NCI-H82 treated with DMSO at 0.1 percent for 48 hours (cell line): Measurements from ENCODE around the gene ERC2.
A peak's percentile ranks its signal among the peaks of the same experiment; 100 is the strongest.
"Not testable (repeated sequence)": the region's sequence is repeated elsewhere in the genome, so short reads cannot be mapped to it uniquely, and the experiment has no call there.

ENCODE experiments used
- DNase-seq: peaks from one replicate; lab custom pipeline; 2025; ENCODE audit not compliant: unreplicated experiment; lab: John Stamatoyannopoulos, UW

ERC2 gene

DNA sequence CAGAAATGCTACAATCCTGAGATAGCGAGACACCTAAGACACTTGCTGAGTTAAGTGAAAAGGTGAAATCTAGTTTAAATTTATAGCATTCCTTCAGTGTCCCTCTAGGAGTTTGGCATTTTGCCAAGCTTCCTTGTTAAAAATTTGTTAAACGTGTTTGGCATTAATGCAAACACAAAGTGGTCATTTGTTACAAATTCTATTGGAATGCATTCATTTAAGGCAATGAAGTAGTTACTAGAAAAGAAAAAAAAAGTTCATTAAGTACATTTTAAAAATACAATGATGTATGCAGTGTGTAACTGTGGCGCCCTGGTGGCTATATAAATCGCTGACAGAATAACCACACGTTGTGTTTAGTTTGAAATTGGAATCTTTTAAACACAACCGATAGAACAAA is 949.8 kb downstream of the ERC2 start:
- DNase-seq: no peak

GRCh38 chr3:55516392-55517030 is 951.8 kb downstream of the ERC2 start:
- no peak for DNase-seq

DNA sequence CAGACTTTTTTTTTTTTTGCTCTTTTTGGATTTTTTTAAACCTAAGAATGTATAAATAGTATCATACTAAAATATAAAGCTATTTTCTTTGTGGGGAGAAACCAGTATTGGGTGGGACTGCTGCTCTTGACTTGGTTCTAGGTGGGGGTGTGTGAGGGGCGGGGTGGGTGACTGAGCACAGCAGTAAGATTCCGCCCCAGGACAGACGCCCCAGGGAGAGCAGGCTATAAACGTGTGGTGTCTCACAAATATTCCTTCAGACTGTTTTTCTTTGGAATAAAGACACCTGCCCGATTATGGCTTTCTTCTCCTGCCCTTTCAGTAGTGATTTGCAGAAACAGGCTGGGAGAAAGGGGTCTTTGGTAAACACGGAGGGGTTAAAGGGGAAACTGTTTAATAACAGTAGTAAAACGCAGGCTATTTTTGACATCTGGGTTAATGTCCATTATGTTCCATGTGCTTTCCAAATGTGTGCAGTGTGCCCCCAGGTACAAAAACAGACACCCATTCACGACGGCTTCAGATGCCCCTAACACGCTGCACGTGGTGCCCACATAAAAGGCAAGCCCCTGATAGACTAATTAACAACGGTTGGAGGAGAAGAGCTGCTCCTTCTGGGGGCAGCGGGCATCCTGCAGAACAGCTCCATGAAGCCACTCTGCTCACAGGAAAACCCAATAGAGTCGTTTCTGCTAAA is 952.6 kb downstream of the ERC2 start:
- DNase-seq: no peak

- DNase-seq: no peak
These were observed 953.3 kb downstream of the ERC2 start for GRCh38 chr3:55514962-55515361.

- DNase-seq: no peak
These were observed 955.5 kb downstream of the ERC2 start for GRCh38 chr3:55512571-55513343.

DNA sequence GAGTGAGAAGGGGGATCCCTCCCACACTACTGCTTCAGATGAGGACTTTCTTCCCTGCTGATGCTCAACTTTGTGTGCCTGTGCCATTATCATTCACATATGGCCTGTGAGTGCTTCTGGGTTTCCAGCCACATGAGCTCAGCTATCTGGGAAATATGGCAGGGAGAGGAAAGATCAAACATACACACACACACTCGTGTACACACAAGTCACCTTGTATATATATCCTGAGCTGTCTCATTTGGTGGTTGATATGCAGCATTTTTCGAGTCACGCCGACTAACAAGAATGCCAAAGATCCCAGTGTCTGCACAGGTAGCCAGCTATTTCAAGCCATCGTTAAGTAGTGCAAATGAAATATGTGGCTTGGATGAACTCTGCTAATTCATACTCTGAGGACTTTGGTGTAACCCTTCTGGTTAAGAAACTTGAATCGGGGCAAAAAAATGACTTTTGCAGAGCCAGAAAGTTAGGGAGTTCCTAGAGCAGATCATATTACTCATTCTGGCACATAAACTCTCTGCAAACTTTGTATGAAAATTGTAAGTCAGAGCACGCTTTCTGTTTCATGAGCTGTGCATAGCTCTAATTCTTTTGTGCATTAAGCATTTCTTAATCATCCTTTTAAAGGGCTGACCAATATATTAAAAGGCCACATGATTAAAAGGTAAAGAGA is 956.2 kb downstream of the ERC2 start:
- DNase-seq: no peak

- DNase-seq: no peak
These were observed 959.9 kb downstream of the ERC2 start for GRCh38 chr3:55508335-55508734.

GRCh38 chr3:55507808-55508207 is 960.5 kb downstream of the ERC2 start:
- no peak for DNase-seq

DNA sequence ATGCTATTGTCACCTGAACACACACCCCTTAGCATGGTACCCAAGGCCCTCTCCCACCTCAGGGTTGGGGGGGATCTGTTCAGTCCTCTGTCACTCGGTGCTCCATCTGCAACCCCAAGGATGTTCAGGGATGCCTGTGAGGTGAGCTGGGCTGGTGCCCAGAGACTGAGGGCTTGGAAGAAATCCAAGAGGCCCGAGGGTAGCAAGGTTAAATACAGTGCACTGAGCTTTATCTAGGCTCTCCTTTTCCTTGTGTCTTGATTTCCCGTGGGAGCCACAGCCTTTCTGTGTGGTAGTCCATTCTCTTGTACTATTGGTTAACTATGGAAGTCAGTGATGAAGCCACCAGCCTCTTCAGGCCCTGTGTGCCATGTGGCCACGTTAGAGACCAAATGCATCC is 962.5 kb downstream of the ERC2 start:
- no peak for DNase-seq

DNA sequence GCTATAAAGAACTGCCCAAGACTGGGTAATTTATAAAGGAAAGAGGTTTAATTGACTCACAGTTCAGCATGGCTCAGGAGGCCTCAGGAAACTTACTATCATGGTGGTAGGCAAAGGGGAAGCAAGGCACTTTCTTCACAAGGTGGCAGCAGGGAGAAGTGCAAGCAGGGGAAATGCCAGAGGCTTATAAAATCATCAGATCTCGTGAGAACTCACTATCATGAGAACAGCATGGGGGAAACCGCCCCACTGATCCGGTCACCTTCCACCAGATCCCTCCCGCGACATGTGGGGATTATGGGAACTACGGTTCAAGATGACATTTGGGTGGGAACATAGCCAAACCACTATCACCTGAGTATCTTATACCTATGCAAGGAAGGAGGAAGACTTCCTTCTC is 963.2 kb downstream of the ERC2 start:
- not testable (repeated sequence) for DNase-seq

GRCh38 chr3:55501905-55502304 is 966.4 kb downstream of the ERC2 start:
- no peak for DNase-seq

GRCh38 chr3:55500555-55501330 is 967.5 kb downstream of the ERC2 start:
- no peak for DNase-seq

DNA sequence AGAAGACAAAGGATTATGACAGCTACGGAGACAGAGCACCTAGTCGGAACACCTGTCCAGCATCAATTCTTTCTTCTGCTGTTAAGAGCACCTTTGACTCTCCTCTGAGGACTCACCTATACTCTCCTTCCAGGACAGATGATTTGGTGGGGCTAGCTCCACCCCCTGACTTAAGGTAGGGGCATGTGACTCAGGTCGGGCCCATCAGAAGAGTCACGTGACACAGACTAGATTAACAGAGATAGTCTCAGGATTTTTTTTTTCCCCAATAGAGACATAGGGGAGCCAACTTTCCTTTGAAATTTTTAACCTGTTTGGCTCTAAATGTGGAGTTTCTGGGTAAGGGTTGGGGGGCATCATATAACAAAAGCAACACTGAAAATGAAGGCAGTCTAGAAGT is 969.7 kb downstream of the ERC2 start:
- DNase-seq: no peak

DNA sequence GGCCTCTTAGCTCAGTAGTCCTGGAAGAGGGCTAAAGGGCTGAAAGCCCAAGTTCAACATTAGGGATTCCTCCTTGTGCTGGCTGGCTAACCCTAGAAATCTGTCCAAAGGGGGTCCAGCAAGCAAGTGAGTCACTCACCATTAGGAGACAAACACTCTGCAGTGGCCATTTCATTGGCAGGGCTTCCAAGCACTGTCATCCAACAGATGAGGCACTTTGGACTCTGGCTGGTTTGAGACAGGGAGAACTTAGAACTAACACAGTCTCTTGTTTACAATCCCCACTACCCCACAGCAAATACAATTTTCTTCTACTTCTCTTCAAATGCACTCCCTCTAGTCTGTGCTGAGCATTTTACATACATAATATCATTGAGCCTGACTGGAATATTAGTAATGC is 971.0 kb downstream of the ERC2 start:
- DNase-seq: no peak

DNA sequence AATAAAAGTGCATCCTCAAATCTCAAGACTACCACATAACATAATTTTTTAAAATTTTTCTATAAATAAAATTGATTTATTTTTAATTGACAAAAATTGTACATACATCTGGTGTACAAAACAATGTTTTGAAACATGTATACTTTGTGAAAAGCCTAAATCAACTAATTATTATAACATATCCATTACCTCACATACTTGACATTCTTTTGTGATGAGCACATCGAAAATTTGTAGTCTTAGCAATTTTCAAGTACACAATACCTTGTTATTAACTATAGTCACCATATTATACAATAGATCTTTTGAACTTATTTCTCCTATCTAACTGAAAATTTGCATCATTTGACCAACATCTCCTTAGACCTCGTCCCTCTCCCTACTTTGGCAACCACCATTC is 973.3 kb downstream of the ERC2 start:
- DNase-seq: no peak

- DNase-seq: no peak
These were observed 975.3 kb downstream of the ERC2 start for GRCh38 chr3:55492976-55493375.

DNA sequence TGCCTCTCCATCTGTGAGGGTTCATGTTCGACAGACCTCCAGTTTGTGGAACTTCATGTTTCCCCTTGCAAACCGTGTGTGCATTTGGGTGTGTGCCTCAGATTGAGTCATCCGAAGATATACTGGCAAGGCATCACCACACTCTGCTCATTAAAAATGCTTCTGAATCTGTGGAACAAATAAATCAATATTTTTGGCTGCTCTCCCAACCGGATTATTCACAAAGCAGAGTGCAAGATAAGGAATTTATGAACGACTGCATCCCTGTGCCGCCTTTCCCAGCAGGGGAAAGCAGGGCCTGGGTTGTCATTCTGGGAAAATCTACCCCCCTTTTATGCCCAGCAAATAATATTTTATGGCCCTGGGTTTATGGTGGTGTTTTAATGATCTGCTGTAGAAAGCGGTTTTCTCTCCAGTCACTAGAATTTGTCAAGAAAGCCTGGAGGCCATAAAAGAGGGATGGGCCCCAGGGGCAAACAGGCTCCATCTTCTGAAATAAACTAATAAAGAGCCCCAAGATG is 976.9 kb downstream of the ERC2 start:
- DNase-seq: no peak

DNA sequence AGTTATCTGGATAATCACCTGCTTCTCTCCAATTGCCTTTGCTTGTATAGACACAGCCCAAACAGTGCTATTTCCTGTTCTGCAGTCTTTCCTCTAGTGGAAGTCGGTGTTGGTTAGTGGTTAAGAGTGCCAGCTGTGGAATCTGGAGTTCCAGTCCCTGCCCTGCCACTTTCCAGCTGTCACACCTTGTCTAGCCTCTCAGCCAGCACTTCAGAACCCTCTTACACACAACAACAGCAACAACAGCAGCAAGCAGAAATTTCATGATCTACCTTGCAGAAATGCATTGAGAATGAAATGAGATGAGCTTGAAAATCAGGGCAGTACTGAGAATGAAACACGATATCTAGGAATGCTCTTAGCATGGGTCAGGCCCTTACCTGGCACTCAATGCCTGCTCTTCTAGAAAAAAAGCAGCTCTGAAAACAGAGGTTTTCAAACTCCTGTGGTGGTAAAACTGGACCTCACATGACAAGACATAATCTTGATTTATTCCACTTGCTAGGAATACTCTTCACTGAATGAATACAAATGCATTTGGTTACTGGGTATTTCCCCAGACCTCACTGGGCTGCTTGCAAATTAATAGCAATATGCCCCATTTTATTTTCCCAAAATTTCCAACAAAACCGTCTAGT is 977.9 kb downstream of the ERC2 start:
- peak; percentile 10 for DNase-seq

DNA sequence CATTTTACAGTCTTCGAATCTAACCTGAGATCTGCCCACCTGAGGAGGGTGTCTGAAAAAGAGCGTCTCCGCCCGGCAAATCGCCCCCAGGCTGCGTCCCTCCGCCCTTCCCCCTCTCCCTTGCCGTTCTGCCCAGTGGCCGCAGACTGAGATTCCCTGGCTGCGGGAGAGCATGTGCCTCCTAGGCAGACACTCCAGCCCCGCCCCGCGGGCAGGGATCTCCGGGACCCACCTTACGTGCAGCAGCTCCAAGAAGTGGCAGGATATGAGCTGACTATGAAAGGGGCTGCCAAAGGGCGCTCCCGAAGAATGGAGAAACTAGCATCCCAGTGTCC is 978.5 kb downstream of the ERC2 start:
- DNase-seq: no peak

DNA sequence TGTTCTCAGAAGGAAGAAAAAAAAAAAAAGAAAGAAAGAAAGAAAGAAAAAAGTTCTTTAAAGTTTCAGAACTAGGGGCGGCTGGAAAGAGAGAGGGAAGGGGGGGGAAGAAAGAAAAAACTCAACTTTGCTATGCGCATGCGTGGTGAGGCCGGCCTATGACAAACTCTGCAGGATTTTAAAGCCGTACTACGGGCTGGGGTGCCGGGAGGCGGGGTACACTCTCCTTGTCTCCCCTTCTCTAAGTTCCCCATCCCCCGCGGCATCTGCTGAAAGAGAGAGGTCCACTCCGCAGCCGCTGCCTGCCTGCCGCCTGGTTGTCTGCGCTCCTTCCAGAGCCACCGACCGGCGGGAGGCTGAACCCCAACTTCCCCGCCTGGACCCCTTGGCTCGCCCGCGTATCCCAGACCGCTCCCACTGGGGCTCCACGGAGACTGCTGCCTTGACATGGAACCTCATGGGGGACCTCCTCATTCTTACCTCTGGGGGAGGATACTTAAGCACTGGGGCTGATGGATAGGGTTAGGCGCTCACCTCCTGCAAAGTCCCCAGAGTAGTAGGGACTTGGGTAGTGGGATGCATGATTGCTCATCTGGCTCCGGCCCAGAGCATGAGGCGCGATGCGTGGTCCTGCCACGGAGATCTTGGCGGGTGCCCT is 979.7 kb downstream of the ERC2 start:
- no peak for DNase-seq
